SU-DHL-6 (cell line): ENCODE data around the gene CDKN2C.

ENCODE experiments used
- H2AFZ ChIP-seq: fragments of 200-600 bp; sonication (generic); 2 replicates; pipeline ENCODE4 v1.6.1; 2014; ENCODE audit warnings: low read depth, mild to moderate bottlenecking, moderate library complexity, mixed read lengths, antibody characterized with exemption, low read length; ENCODE audit not compliant: severe bottlenecking
- H3F3A ChIP-seq: fragments of 200-600 bp; shearing (Covaris generic); 2 replicates; pipeline ENCODE4 v1.6.0; 2016; ENCODE audit warnings: antibody characterized with exemption, mild to moderate bottlenecking; ENCODE audit not compliant: insufficient read depth
- H3K27ac ChIP-seq: fragments of 200-600 bp; sonication (generic); 2 replicates; pipeline ENCODE4 v1.5.1; 2016; ENCODE audit warnings: low read depth, mild to moderate bottlenecking, low read length, moderate library complexity, mixed read lengths
- H3K27me3 ChIP-seq: fragments of 200-600 bp; sonication (generic), shearing (Covaris generic); 2 replicates; pipeline ENCODE4 v1.6.0; 2014; ENCODE audit warnings: mild to moderate bottlenecking, low read length
- H3K36me3 ChIP-seq: fragments of 200-600 bp; sonication (generic); 2 replicates; pipeline ENCODE4 v1.6.1; 2014; ENCODE audit warnings: mild to moderate bottlenecking, low read length, mixed read lengths
- H3K4me2 ChIP-seq: fragments of 300-600, 200-600 bp; shearing (Covaris generic), sonication (generic); 2 replicates; pipeline ENCODE4 v1.6.0; 2014; ENCODE audit warnings: low read length, low read depth, mild to moderate bottlenecking; ENCODE audit not compliant: poor library complexity, severe bottlenecking
- H3K4me3 ChIP-seq: fragments of 200-600 bp; sonication (generic); 2 replicates; pipeline ENCODE4 v1.5.1; 2014; ENCODE audit warnings: antibody characterized with exemption, low read length, mild to moderate bottlenecking, mixed read lengths; ENCODE audit not compliant: insufficient read depth, poor library complexity, severe bottlenecking
- H3K79me2 ChIP-seq: fragments of 200-600 bp; sonication (generic); 2 replicates; pipeline ENCODE4 v1.6.1; 2014; ENCODE audit warnings: mild to moderate bottlenecking, low read length, moderate library complexity; ENCODE audit not compliant: insufficient read depth
- H3K9ac ChIP-seq: fragments of 200-600 bp; sonication (generic); 2 replicates; pipeline ENCODE4 v1.7.0; 2014; ENCODE audit warnings: mild to moderate bottlenecking, low read length
- H3K9me2 ChIP-seq: fragments of 200-600 bp; sonication (generic); replicated peaks from 2 replicates; pipeline ENCODE4 v1.6.1; 2014; ENCODE audit warnings: low read length; ENCODE audit not compliant: insufficient read depth
- H3K9me3 ChIP-seq: fragments of 200-600 bp; sonication (generic); 2 replicates; pipeline ENCODE4 v1.6.1; 2014; ENCODE audit warnings: low read length, mixed read lengths; ENCODE audit not compliant: insufficient read depth
- H4K20me1 ChIP-seq: fragments of 200-600 bp; sonication (generic); 2 replicates; pipeline ENCODE4 v1.6.1; 2014; ENCODE audit warnings: low read depth, mild to moderate bottlenecking, antibody characterized with exemption, low read length, moderate library complexity, mixed read lengths
- CTCF ChIP-seq: fragments of 200-600 bp; sonication (generic); IDR thresholded peaks from one replicate; pipeline ENCODE4 v1.5.1; 2017; ENCODE audit warnings: antibody characterized with exemption, mild to moderate bottlenecking, low read length, moderate library complexity; ENCODE audit not compliant: insufficient read depth, poor library complexity, severe bottlenecking
- EZH2phosphoT487 ChIP-seq: fragments of 200-600 bp; sonication (generic), shearing (Covaris generic); conservative IDR thresholded peaks from 2 replicates; pipeline ENCODE4 v1.6.1; 2018; ENCODE audit warnings: mild to moderate bottlenecking, antibody characterized with exemption, low read length, moderate library complexity, mixed read lengths

CDKN2C gene

GRCh38 chr1:50981741-50982140 is 11.7 kb downstream of the CDKN2C start:
- H2AFZ ChIP-seq, result no peak overlapping the region
- H3F3A ChIP-seq, result peaks cover 29% of the 10 kb centered on the region; the same call in 1 of the 2 replicates
- no peaks in the 10 kb centered on the region for H3K9me3 ChIP-seq
- H3K27me3 ChIP-seq, result no peaks in the 10 kb centered on the region
- no peaks in the 10 kb centered on the region for H3K9me2 ChIP-seq
- no peak overlapping the region for H3K9ac ChIP-seq
- TF ChIP-seq CTCF (no peak), EZH2phosphoT487 (no peak)
- H3K4me3 ChIP-seq, result no peak overlapping the region
- peak overlapping the region; percentile 92 for H3K4me2 ChIP-seq
- H3K36me3 ChIP-seq, result peaks cover 9% of the 10 kb centered on the region; the same call in 1 of the 2 replicates
- H3K27ac ChIP-seq, result no peak overlapping the region
- peaks cover 65% of the 10 kb centered on the region for H3K79me2 ChIP-seq
- peaks cover 3% of the 10 kb centered on the region; the same call in 1 of the 2 replicates for H4K20me1 ChIP-seq

GRCh38 chr1:50982611-50983010 is 12.6 kb downstream of the CDKN2C start:
- Histone ChIP-seq H3K27me3 (no peaks in the 10 kb centered on the region), H3K27ac (no peak overlapping the region), H3F3A (peaks cover 29% of the 10 kb centered on the region; the same call in 1 of the 2 replicates), H3K4me2 (no peak overlapping the region), H3K79me2 (peaks cover 62% of the 10 kb centered on the region), H3K9ac (no peak overlapping the region), H3K9me2 (no peaks in the 10 kb centered on the region), H4K20me1 (peaks cover 3% of the 10 kb centered on the region; the same call in 1 of the 2 replicates), H3K36me3 (peaks cover 9% of the 10 kb centered on the region; the same call in 1 of the 2 replicates), H2AFZ (no peak overlapping the region), H3K4me3 (no peak overlapping the region), H3K9me3 (no peaks in the 10 kb centered on the region)
- TF ChIP-seq CTCF (no peak), EZH2phosphoT487 (no peak)

- Histone ChIP-seq H2AFZ (no peak overlapping the region), H3K9me3 (no peaks in the 10 kb centered on the region), H3K27ac (no peak overlapping the region), H4K20me1 (peaks cover 3% of the 10 kb centered on the region; the same call in 1 of the 2 replicates), H3K79me2 (peaks cover 60% of the 10 kb centered on the region), H3K9me2 (no peaks in the 10 kb centered on the region), H3K36me3 (peaks cover 9% of the 10 kb centered on the region; the same call in 1 of the 2 replicates), H3K4me2 (no peak overlapping the region), H3K9ac (no peak overlapping the region), H3K27me3 (no peaks in the 10 kb centered on the region), H3F3A (peaks cover 29% of the 10 kb centered on the region; the same call in 1 of the 2 replicates), H3K4me3 (no peak overlapping the region)
- no peak for TF ChIP-seq CTCF
- no peak for TF ChIP-seq EZH2phosphoT487
These were observed 13.3 kb downstream of the CDKN2C start for GRCh38 chr1:50983219-50983802.
